ENCODE measurements around the gene FAM114A1.

The FAM114A1 gene

GRCh38 chr4:38859501-38859900, 8.1 kb upstream of the FAM114A1 start:
- no peak for DNase-seq (ENCODE audit: low spot score)

GRCh38 chr4:38860788-38861424, 6.7 kb upstream of the FAM114A1 start:
- peak; percentile 47 for DNase-seq (ENCODE audit: low spot score)

GRCh38 chr4:38861791-38862190, 5.8 kb upstream of the FAM114A1 start:
- DNase-seq (ENCODE audit: low spot score), result no peak

GRCh38 chr4:38865445-38865844, 2.2 kb upstream of the FAM114A1 start:
- no peak for DNase-seq (ENCODE audit: low spot score)

GRCh38 chr4:38866973-38867477, 581 bp upstream of the FAM114A1 start:
- DNase-seq (ENCODE audit: low spot score), result no peak

GRCh38 chr4:38868059-38868960, 704 bp downstream of the FAM114A1 start:
- no peak for DNase-seq (ENCODE audit: low spot score)

GRCh38 chr4:38869511-38869910, 1.9 kb downstream of the FAM114A1 start:
- no peak for DNase-seq (ENCODE audit: low spot score)

- DNase-seq (ENCODE audit: low spot score), result no peak
Observed at GRCh38 chr4:38870098-38870808, 2.6 kb downstream of the FAM114A1 start.

- DNase-seq (ENCODE audit: low spot score), result no peak
Observed at GRCh38 chr4:38871593-38871992, 4.0 kb downstream of the FAM114A1 start.

- peak; percentile 35 for DNase-seq (ENCODE audit: low spot score)
Observed at GRCh38 chr4:38872620-38873019, 5.0 kb downstream of the FAM114A1 start.

- DNase-seq (ENCODE audit: low spot score), result no peak
Observed at GRCh38 chr4:38873290-38873944, 5.8 kb downstream of the FAM114A1 start.

GRCh38 chr4:38876636-38877035, 9.0 kb downstream of the FAM114A1 start:
- DNase-seq (ENCODE audit: low spot score), result no peak

- no peak for DNase-seq (ENCODE audit: low spot score)
Observed at GRCh38 chr4:38884254-38884653, 16.6 kb downstream of the FAM114A1 start.

- no peak for DNase-seq (ENCODE audit: low spot score)
Observed at GRCh38 chr4:38889143-38889542, 21.5 kb downstream of the FAM114A1 start.

GRCh38 chr4:38891051-38891983, 23.7 kb downstream of the FAM114A1 start:
- DNase-seq (ENCODE audit: low spot score), result no peak

GRCh38 chr4:38894322-38894982, 26.8 kb downstream of the FAM114A1 start:
- no peak for DNase-seq (ENCODE audit: low spot score)

- DNase-seq (ENCODE audit: low spot score), result no peak
Observed at GRCh38 chr4:38896940-38897339, 29.3 kb downstream of the FAM114A1 start.

GRCh38 chr4:38898245-38898644, 30.6 kb downstream of the FAM114A1 start:
- no peak for DNase-seq (ENCODE audit: low spot score)

- no peak for DNase-seq (ENCODE audit: low spot score)
Observed at GRCh38 chr4:38902221-38902620, 34.6 kb downstream of the FAM114A1 start.

- no peak for DNase-seq (ENCODE audit: low spot score)
Observed at GRCh38 chr4:38902695-38903094, 35.1 kb downstream of the FAM114A1 start.
